WERI-Rb-1 (cell line): ENCODE results near the gene ZNF133.
A peak's percentile ranks its signal among the peaks of the same experiment; 100 is the strongest.

ENCODE experiments used
- DNase-seq: peaks from one replicate; pipeline ENCODE4 v3.0.0-alpha.2; 2020
- H3K27ac ChIP-seq: fragments of 250-450 bp; sonication (Bioruptor Pico); 2 replicates; pipeline ENCODE4 v1.5.1; 2020; ENCODE audit warnings: mild to moderate bottlenecking, moderate library complexity
- H3K27me3 ChIP-seq: fragments of 250-450 bp; sonication (Bioruptor Pico); 2 replicates; pipeline ENCODE4 v1.5.1; 2021; ENCODE audit warnings: mild to moderate bottlenecking, low read depth, moderate library complexity; ENCODE audit not compliant: insufficient read depth, severe bottlenecking
- H3K36me3 ChIP-seq: fragments of 250-450 bp; sonication (Bioruptor Pico); 2 replicates; pipeline ENCODE4 v1.5.1; 2020; ENCODE audit warnings: mild to moderate bottlenecking, moderate library complexity
- H3K4me3 ChIP-seq: 2 replicates; pipeline ENCODE4 v1.5.1; 2011; ENCODE audit warnings: low read depth, mild to moderate bottlenecking, control low read depth, low read length
- H3K9me3 ChIP-seq: fragments of 250-450 bp; sonication (Bioruptor Pico); 2 replicates; pipeline ENCODE4 v1.5.1; 2021; ENCODE audit warnings: mild to moderate bottlenecking, moderate library complexity; ENCODE audit not compliant: severe bottlenecking
- CTCF ChIP-seq: IDR thresholded peaks from 2 replicates; pipeline ENCODE4 v1.5.1; 2011; ENCODE audit warnings: low read depth, mild to moderate bottlenecking, control low read depth, inconsistent platforms, low read length

The ZNF133 gene

GRCh38 chr20:18288749-18289267 is 481 bp downstream of the ZNF133 start:
- Histone ChIP-seq H3K4me3 (peak overlapping the region; percentile 80), H3K27ac (peak overlapping the region; percentile 93), H3K9me3 (peaks cover 3% of the 10 kb centered on the region), H3K27me3 (no peaks in the 10 kb centered on the region), H3K36me3 (peaks cover 2% of the 10 kb centered on the region)
- TF ChIP-seq CTCF = no peak
- DNase-seq = no peak

- peaks cover 2% of the 10 kb centered on the region for H3K36me3 ChIP-seq
- no peak for TF ChIP-seq CTCF
- no peak for DNase-seq
- peaks cover 3% of the 10 kb centered on the region for H3K9me3 ChIP-seq
- H3K27ac ChIP-seq = no peak overlapping the region
- no peaks in the 10 kb centered on the region for H3K27me3 ChIP-seq
- H3K4me3 ChIP-seq = no peak overlapping the region; the same call in 1 of the 2 replicates
These were observed 979 bp downstream of the ZNF133 start for GRCh38 chr20:18289306-18289705.

GRCh38 chr20:18299364-18299763 is 11.0 kb downstream of the ZNF133 start:
- Histone ChIP-seq H3K27ac (no peak overlapping the region), H3K9me3 (no peaks in the 10 kb centered on the region), H3K27me3 (no peaks in the 10 kb centered on the region), H3K4me3 (no peak overlapping the region), H3K36me3 (no peaks in the 10 kb centered on the region)
- DNase-seq = no peak
- TF ChIP-seq CTCF = no peak

GRCh38 chr20:18304618-18305017 is 16.3 kb downstream of the ZNF133 start:
- Histone ChIP-seq H3K9me3 (no peaks in the 10 kb centered on the region), H3K27ac (no peak overlapping the region), H3K27me3 (no peaks in the 10 kb centered on the region), H3K36me3 (no peaks in the 10 kb centered on the region), H3K4me3 (no peak overlapping the region)
- TF ChIP-seq CTCF = peak; percentile 37; the same call in 1 of the 2 replicates
- no peak for DNase-seq

- Histone ChIP-seq H3K36me3 (no peaks in the 10 kb centered on the region), H3K27ac (no peak overlapping the region)
These were observed 19.0 kb downstream of the ZNF133 start for GRCh38 chr20:18307301-18307700.

More at GRCh38 chr20:18307301-18307700, 19.0 kb downstream of the ZNF133 start:
- no peaks in the 10 kb centered on the region for H3K27me3 ChIP-seq
- TF ChIP-seq CTCF = no peak
- H3K4me3 ChIP-seq = no peak overlapping the region
- H3K9me3 ChIP-seq = no peaks in the 10 kb centered on the region
- DNase-seq = no peak
